NOMO-1 (cell line): ENCODE measurements around the gene TIMMDC1.
"Not testable (repeated sequence)": the region's sequence is repeated elsewhere in the genome, so short reads cannot be mapped to it uniquely, and the experiment has no call there.

Experiments used
- DNase-seq, 2 experiments: peaks; one replicate each; lab custom pipeline; 2025; ENCODE audit not compliant: unreplicated experiment in 2 of 2; lab: John Stamatoyannopoulos, UW

The TIMMDC1 gene

GRCh38 chr3:119553823-119554415, 55.6 kb downstream of the TIMMDC1 start:
- DNase-seq: no peak

- DNase-seq: peak; percentile 19 to 57
Measured at GRCh38 chr3:119555309-119555735, 57.0 kb downstream of the TIMMDC1 start.

- DNase-seq: no peak
Measured at GRCh38 chr3:119555929-119556328, 57.6 kb downstream of the TIMMDC1 start.

GRCh38 chr3:119557192-119557876, 59.0 kb downstream of the TIMMDC1 start:
- DNase-seq: no peak

GRCh38 chr3:119557877-119558269, 59.5 kb downstream of the TIMMDC1 start:
- no peak for DNase-seq

- no peak for DNase-seq
Measured at GRCh38 chr3:119558626-119559317, 60.4 kb downstream of the TIMMDC1 start.

GRCh38 chr3:119559441-119559963, 61.2 kb downstream of the TIMMDC1 start, which contains the start of gene CD80:
TSS of gene CD80 (minus strand) at chr3:119559614. CDS start at chr3:119557728, 1,886 bp downstream.
- DNase-seq: peak; percentile 70 to 87

GRCh38 chr3:119560160-119560559, 61.8 kb downstream of the TIMMDC1 start:
- no peak for DNase-seq

GRCh38 chr3:119562307-119562961, 64.1 kb downstream of the TIMMDC1 start:
- DNase-seq: peak; percentile 65 to 69

GRCh38 chr3:119563334-119563733, 65.0 kb downstream of the TIMMDC1 start:
- not testable (repeated sequence) for DNase-seq

- no peak for DNase-seq
Measured at GRCh38 chr3:119569156-119569555, 70.8 kb downstream of the TIMMDC1 start.

GRCh38 chr3:119570229-119570628, 71.9 kb downstream of the TIMMDC1 start:
- DNase-seq: peak; percentile 85 to 96

- DNase-seq: no peak
Measured at GRCh38 chr3:119571230-119571629, 72.9 kb downstream of the TIMMDC1 start.

GRCh38 chr3:119571688-119572087, 73.3 kb downstream of the TIMMDC1 start:
- no peak for DNase-seq
